ENCODE measurements around the gene POLN. TPM values are rescaled to one million over a fixed set of nuclear protein-coding genes. Genes with fewer than 3 reads are reported as not detected.

POLN gene
- polyA plus RNA-seq, 4 donors, result 1.4 to 5.4 (median 3.6) TPM

GRCh38 chr4:2073808-2074481, 168.0 kb downstream of the POLN start:
- DNase-seq (ENCODE audit: low read depth in 4 of 4, low spot score in 2 of 4), result no peak

- DNase-seq (ENCODE audit: low read depth in 4 of 4, low spot score in 2 of 4), result no peak
Observed at GRCh38 chr4:2072971-2073807, 168.7 kb downstream of the POLN start.

DNA sequence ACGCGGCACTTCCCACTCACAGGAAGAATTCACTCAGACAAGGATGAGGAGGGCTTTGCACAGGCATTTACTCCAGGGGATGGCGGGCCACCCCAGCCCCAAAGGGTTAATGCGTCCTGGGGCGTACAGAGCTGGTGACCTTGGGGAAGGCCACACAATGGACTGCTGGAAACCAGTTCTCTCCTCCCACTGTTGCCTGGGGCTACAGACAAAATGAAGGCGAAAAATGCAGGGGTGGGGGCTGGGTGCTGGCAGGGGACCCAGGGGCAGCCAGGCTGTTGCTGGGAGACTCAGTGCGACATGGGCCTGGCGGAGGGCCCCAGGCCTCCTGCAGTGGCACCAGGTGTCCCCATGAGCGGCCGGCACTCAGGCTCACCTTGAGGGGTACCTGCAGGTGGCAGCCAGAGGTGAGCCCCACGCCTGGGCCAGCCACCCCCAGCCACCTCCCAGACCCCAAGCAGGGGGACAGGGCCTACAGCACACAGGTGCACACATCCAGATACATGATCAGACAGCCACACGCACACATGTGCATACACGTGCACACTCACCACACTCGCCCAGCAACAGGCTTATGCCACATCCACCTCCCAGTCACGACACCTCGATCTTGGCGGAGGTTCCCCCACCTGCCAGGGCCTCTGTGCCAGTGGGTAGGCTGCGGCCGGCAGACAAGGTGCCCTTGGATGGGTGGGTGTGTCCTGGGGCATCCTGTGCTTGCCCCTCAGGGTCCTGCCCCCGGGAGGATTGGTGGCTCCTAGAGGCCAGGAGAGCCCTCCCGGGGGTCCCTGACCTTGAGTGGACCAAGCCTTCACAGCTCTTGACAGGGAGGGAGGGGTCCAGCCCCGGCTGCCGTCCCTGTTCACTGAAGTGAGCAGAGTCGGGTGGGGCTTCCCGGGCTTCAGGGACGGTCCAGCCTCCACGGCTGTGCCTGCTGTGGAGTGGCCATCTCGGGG, 169.7 kb downstream of the POLN start:
- no peak for DNase-seq (ENCODE audit: low read depth in 4 of 4, low spot score in 2 of 4)

GRCh38 chr4:2071252-2071911, 170.5 kb downstream of the POLN start:
- DNase-seq (ENCODE audit: low read depth in 4 of 4, low spot score in 2 of 4), result no peak

DNA sequence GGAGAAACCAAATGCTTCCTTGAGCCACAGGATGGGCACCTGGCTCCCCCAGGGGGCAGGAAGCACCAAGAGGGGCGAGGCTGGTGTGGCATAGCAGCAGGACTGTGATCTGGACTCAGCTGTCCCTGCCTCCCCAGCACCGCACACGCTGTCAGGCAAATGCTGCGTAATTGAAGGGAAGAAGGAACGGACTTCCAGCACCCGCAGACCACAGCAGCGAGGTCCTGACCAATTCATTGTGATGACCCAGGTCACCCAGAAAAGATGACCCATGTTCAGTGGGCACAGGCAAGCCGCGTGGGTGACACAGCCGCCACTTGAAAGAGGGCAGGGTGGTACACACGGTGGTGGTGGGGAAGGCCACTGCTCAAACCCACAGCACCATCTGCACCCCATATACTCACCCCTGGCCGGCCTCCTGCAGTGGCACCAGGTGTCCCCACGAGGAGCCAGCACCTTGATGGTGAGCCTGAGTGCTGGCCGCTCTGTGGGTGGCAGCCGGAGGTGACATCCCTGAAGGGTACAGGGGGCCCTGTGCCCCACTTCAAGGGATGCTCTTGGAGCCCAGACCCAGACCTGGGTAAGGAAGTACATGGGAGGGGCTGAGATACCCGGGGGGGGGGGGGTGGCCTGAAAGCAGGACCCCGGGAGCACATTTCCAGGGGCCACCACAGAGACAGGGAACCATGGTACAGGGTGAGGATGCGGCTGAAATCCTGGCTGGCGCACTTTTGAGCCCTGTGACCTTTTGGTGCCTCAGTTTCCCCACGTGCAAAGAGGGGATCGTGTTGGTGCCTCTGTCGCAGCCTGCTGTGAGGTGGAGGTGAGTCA, 171.3 kb downstream of the POLN start:
- no peak for DNase-seq (ENCODE audit: low read depth in 4 of 4, low spot score in 2 of 4)

- DNase-seq (ENCODE audit: low read depth in 4 of 4, low spot score in 2 of 4), result no peak
Observed at GRCh38 chr4:2069986-2070385, 171.9 kb downstream of the POLN start.

DNA sequence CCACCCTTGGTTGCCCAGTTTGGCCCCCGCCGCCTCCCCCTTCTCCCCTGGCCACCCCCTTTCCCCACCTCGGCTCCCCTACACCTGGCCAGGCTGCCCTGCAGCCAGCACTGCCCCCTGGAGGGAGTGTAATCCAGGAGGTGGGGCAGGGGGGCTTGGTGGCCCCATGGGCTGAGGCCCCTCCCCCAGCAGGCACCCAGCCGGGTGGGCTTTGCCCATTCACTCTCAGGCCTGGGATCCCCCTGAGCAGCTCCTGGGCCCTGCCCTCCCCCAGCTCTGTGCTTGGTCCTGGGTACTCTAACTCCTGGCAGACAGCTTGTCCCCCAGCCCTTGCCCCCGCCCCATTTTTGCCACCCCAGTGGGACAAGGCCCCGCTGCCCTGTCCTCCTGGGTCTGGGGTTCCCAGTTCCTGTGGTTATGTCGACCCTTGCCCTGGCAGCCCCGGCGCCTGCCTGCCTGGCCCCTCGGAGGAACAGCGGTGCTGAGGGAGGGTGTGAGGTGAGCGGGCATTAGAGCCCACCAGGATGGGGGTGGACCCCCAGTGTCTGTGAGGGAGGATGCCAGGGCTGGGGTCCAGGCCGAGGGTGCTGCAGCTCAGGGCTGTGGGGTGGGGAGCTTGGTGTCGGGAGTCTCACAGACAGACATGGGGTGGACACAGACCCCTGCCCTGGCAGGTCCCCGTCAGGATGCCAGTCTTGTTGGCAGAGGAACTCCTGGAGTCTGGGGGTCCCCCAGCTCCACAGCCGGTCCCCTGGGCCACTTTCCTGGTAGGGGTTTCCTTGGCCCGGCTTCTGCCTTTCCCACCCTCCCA, 172.6 kb downstream of the POLN start:
- no peak for DNase-seq (ENCODE audit: low read depth in 4 of 4, low spot score in 2 of 4)

- no peak for DNase-seq (ENCODE audit: low read depth in 4 of 4, low spot score in 2 of 4)
Observed at GRCh38 chr4:2068566-2068965, 173.4 kb downstream of the POLN start.

- no peak for DNase-seq (ENCODE audit: low read depth in 4 of 4, low spot score in 2 of 4)
Observed at GRCh38 chr4:2068198-2068470, 173.8 kb downstream of the POLN start.

GRCh38 chr4:2067446-2068197, 174.3 kb downstream of the POLN start:
- DNase-seq (ENCODE audit: low read depth in 4 of 4, low spot score in 2 of 4), result no peak

GRCh38 chr4:2066571-2067445, 175.1 kb downstream of the POLN start:
- DNase-seq (ENCODE audit: low read depth in 4 of 4, low spot score in 2 of 4), result no peak

GRCh38 chr4:2066011-2066551, 175.8 kb downstream of the POLN start:
- no peak for DNase-seq (ENCODE audit: low read depth in 4 of 4, low spot score in 2 of 4)

GRCh38 chr4:2065106-2065930, 176.6 kb downstream of the POLN start:
- DNase-seq (ENCODE audit: low read depth in 4 of 4, low spot score in 2 of 4), result no peak

DNA sequence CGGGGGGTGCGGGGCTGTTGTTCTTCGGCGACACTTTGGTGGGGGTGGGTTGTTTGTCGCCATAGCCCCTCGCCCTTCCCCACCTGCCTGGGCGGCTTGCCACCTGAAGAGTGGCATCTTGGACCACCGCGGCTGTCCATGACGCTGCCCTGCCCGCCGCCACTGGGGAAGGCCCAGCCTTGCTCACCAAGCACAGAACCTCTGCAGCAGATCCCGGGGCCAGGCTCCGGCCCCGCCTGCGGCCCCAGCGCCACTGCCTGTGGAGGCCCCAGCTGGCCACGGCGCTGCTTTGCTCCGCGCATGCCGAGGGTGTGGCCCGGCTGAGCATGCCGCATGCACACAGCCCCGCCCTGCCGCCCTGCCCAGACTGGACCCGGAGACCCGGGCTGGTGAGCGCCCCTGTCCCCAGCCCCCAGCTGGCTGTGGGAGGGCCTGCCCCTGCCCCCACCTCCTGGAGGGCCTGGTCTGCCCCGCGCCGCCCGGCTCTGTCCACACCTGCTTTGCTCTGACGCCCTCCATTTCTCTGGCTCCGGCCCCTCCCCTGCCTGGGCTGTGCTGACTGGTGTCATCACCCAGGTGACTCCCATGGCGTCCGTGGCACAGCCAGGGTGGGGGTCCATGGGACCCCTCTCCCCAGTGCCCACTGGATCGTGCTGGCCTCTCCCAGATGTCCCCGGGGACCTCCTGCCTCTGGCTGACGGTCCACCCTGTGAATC, 177.5 kb downstream of the POLN start:
- DNase-seq (ENCODE audit: low read depth in 4 of 4, low spot score in 2 of 4), result no peak

- DNase-seq (ENCODE audit: low read depth in 4 of 4, low spot score in 2 of 4), result no peak
Observed at GRCh38 chr4:2063557-2064275, 178.2 kb downstream of the POLN start.
